Upper lobe of right lung (tissue), 1 donor: Measurements from ENCODE around the gene CEPT1. TPM values are rescaled to one million over a fixed set of nuclear protein-coding genes. Genes with fewer than 3 reads are reported as not detected.

Experiments used
- ATAC-seq: fragments of 200-7000 bp; cut with Tn5 transposase; one replicate; pipeline ENCODE4 v1.9.1; 2020; ENCODE audit warnings: mild to moderate bottlenecking, moderate library complexity
- DNase-seq: peaks from one replicate; pipeline ENCODE4 v3.0.0-alpha.2; 2020
- H3K27ac ChIP-seq: fragments of 200-600 bp; one replicate; pipeline ENCODE4 v1.8.0; 2022
- H3K27me3 ChIP-seq: fragments of 200-600 bp; one replicate; pipeline ENCODE4 v1.8.0; 2022; ENCODE audit warnings: mild to moderate bottlenecking
- H3K36me3 ChIP-seq: fragments of 200-600 bp; one replicate; pipeline ENCODE4 v1.8.0; 2022
- H3K4me1 ChIP-seq: fragments of 200-600 bp; one replicate; pipeline ENCODE4 v1.8.0; 2022
- H3K4me3 ChIP-seq: fragments of 200-600 bp; one replicate; pipeline ENCODE4 v1.8.0; 2022; ENCODE audit warnings: mild to moderate bottlenecking
- H3K9me3 ChIP-seq: fragments of 200-600 bp; one replicate; pipeline ENCODE4 v1.8.0; 2022
- CTCF ChIP-seq: fragments of 200-600 bp; IDR thresholded peaks from one replicate; pipeline ENCODE4 v1.8.0; 2022; ENCODE audit warnings: antibody characterized with exemption
- intact Hi-C: fragments of 100-400 bp; cut with DNase I; formaldehyde crosslinking; loops from one replicate; pipeline ENCODE4 v1.11.0; 2022
- total RNA-seq: library from RNA; stranded (reverse); fragmentation: NEBNext Ultra II Directional; extraction: Animal tissue kit (Norgen Biotek cat#: 25700); gene quantifications from one replicate; pipeline ENCODE4 v1.2.1, GENCODE V29; 2021
- donor health status: DM: no; HTN: yes; CAD: no; lungs with severe emphysema.

CEPT1 gene
- total RNA-seq, 1 donor from 2014 or later: 57.6 TPM

- ATAC-seq: peak; percentile 49
- no peaks in the 10 kb centered on the region for H3K36me3 ChIP-seq
- no peaks in the 10 kb centered on the region for H3K9me3 ChIP-seq
- no peak for DNase-seq
- no peak overlapping the region for H3K4me3 ChIP-seq
- peak overlapping the region; percentile 39 for H3K27ac ChIP-seq
- no peaks in the 10 kb centered on the region for H3K27me3 ChIP-seq
- no peak for TF ChIP-seq CTCF
- H3K4me1 ChIP-seq: peaks cover 48% of the 10 kb centered on the region
- intact Hi-C loops: no loop called here
Observed at GRCh38 chr1:111219557-111220286, 79.7 kb downstream of the CEPT1 start.

- Histone ChIP-seq H3K4me1 (peaks cover 46% of the 10 kb centered on the region), H3K27me3 (no peaks in the 10 kb centered on the region), H3K4me3 (no peak overlapping the region), H3K9me3 (no peaks in the 10 kb centered on the region), H3K36me3 (no peaks in the 10 kb centered on the region), H3K27ac (no peak overlapping the region)
- DNase-seq (no peak), ATAC-seq (no peak)
- TF ChIP-seq CTCF: no peak
- intact Hi-C loops: no loop called here
Observed at GRCh38 chr1:111220302-111220890, 80.4 kb downstream of the CEPT1 start.

GRCh38 chr1:111221276-111221632, 81.2 kb downstream of the CEPT1 start:
- H3K4me3 ChIP-seq: no peak overlapping the region
- H3K4me1 ChIP-seq: peaks cover 45% of the 10 kb centered on the region
- TF ChIP-seq CTCF: no peak
- intact Hi-C loops: no loop called here
- ATAC-seq (no peak), DNase-seq (no peak)
- H3K9me3 ChIP-seq: no peaks in the 10 kb centered on the region
- H3K27me3 ChIP-seq: no peaks in the 10 kb centered on the region
- H3K36me3 ChIP-seq: no peaks in the 10 kb centered on the region
- no peak overlapping the region for H3K27ac ChIP-seq

- H3K27ac ChIP-seq: no peak overlapping the region
Observed at GRCh38 chr1:111221633-111222291, 81.7 kb downstream of the CEPT1 start.

More at GRCh38 chr1:111221633-111222291, 81.7 kb downstream of the CEPT1 start:
- ATAC-seq (peak; percentile 33), DNase-seq (no peak)
- no peaks in the 10 kb centered on the region for H3K9me3 ChIP-seq
- H3K36me3 ChIP-seq: no peaks in the 10 kb centered on the region
- H3K4me3 ChIP-seq: no peak overlapping the region
- H3K4me1 ChIP-seq: peaks cover 45% of the 10 kb centered on the region
- no peak for TF ChIP-seq CTCF
- H3K27me3 ChIP-seq: no peaks in the 10 kb centered on the region
- intact Hi-C loops: no loop called here
